CD4-positive, alpha-beta T cell treated with Interferon alpha-2 for 1 hour (primary cell): ENCODE measurements around the gene HMCN2.
A peak's percentile ranks its signal among the peaks of the same experiment; 100 is the strongest.

Experiments
- DNase-seq, 2 donors: peaks; one replicate each; pipeline ENCODE4 v3.0.0-alpha.2; 2020 to 2022

HMCN2 gene

DNA sequence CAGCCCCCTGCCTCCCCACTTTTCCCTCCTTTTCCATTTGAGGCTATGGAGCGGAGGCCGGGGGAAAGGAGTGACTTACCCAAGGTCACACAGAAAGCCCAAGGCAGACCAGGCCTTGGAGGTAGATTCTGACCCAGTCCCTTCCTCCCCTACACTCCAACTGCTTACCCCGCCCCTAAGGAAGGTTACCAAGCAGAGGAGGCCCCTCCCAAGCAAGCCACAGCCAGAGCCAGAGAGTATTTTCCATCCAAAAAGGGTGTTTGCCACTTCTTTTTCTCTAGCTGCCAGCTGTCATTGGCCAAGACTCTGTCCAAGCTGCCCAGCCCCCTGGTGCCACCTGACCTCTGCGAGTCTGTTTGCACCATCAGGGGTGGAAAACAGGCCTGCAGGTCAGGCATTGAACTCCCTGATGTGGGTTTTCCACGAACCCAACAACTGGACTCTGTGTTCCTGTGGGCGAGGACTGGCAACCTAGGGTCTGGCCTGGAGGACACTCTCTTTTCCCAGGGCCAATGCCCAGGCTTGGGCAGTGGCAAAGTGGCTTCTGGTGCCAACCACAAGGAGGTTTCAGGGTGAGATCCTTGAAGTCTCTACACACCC is 172.9 kb downstream of the HMCN2 start:
- no peak for DNase-seq

DNA sequence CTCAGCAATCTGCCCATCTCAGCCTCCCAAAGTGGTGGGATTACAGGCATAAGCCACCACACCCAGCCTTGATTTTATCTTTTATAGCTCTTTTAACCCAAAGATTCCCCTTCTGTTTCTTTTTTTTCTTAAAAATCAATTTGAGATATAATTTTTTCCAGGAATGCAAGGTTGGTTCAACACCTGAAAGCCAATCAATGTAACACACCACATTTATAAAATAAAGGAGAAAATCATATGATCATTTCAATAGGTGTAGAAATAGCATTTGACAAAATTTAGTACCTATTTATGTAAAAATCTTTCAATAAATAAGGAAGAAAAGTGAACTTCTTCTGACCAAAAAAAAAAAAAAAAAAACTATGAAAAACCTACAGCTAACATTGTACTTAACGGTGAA is 175.5 kb downstream of the HMCN2 start:
- no peak for DNase-seq

DNA sequence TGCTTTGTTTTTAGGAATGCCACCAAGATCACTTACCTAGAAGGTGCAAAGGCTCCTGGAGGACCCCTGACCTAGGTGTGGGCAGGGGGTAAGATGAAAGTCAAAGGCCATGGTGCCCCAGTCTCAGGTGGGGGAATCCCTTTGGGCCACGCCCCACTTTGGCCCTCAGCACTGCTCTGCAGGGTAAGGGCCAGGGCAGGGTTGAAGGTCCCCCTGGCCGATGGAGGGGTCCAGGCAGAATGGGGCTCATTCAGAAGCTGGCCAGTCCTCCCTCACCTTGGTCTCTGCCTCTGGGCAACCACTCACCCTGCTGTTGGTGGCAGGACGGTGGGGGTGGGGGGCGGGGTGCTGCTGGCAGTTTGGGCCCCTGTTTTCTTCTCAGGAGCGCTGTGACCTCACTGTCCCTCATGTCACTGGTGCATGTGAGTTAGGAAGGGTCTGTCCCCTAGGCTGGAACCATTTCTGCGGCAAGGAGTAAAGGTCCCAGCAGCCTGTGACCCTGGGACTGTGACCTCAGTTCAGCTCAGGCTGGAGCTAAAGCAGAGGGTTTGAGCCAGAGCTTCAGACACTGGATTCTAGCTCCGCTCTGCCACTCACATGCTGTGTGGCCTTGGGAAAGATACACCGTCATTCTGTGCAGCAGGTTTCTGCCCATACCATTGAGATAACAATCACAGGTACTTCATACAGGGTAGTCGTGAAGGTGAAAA is 177.3 kb downstream of the HMCN2 start:
- DNase-seq, result no peak

DNA sequence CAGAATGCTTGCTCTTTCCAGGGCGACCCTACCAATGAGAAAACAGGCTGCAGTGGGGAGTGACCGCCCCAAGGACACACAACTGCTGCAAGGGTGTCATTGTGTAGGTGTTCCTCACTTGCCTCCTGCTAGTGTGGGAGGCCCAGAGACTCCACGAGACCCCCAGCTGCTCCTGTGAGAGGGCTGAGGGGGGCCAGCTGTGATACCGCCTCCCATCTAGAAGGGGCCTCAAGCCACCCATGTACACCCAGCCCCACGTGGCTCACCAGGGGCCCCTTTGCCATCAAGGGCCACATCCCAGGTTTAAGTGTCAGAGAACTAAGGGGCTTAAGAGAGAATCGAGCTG is 177.9 kb downstream of the HMCN2 start:
- no peak for DNase-seq

DNA sequence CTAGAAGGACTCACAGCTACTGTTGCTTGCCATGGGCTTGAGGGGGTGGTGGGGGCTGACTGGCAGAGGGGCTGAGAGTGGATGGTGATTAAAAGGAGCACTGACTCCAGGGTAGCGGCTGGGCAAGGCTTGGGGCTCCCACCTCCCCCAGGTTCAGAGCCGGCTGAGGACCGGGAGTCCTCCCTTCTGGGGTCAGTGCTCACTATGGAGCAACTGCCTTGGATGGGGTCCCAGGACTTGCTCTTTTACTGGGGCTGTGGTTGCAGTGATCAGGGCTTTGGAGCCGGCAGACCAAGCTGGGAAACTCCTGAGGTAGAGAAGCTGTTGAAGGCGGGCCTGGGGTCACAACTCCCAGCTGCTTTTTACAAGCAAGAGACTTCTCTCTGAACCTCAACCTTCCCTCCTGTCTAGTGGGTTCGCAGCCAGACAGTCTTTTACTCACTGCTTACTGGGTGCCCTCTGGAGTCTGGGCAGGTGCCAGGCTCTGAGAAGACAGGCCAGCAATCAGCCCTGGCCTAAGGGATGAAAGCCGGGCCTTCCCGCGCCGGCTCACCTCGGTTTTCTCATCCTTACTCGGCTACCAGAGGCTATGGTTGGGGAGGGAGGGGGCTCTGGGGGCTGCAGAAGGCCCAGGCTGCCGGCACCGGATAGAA is 178.4 kb downstream of the HMCN2 start:
- no peak for DNase-seq

DNA sequence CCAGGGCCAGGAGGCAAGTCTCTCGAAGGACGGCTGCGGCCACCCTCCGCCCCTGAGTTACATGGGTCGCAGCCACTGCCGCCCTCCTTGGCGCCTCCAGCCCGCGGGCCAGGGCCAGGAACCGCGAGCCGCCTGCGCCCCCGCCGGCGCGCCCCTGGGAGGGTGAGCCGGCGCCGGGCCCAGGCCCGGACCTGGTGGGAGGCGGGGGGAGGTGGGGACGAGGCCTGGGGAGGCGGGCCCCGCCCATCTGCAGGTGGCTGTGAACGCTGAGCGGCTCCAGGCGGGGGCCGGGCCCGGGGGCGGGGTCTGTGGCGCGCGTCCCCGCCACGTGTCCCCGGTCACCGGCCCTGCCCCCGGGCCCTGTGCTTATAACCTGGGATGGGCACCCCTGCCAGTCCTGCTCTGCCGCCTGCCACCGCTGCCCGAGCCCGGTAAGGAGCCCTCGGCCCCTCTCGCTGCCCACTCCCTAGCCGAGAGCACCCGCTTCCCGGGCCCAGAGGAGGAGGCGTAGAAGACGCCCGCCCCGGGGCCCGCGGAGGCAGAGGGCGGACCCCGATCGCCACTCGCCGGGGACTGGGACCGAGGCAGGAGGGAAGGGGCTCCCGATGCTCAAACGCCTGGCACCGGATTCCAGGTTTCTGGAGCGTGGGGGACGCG is 179.1 kb downstream of the HMCN2 start, which contains the start of gene ASS1:
Gene ASS1 (plus strand): TSS at position 397 of the 657 bp plus-strand sequence. CDS start 7,268 bp downstream, outside the sequence.
- DNase-seq, result peak; percentile 33 to 39

DNA sequence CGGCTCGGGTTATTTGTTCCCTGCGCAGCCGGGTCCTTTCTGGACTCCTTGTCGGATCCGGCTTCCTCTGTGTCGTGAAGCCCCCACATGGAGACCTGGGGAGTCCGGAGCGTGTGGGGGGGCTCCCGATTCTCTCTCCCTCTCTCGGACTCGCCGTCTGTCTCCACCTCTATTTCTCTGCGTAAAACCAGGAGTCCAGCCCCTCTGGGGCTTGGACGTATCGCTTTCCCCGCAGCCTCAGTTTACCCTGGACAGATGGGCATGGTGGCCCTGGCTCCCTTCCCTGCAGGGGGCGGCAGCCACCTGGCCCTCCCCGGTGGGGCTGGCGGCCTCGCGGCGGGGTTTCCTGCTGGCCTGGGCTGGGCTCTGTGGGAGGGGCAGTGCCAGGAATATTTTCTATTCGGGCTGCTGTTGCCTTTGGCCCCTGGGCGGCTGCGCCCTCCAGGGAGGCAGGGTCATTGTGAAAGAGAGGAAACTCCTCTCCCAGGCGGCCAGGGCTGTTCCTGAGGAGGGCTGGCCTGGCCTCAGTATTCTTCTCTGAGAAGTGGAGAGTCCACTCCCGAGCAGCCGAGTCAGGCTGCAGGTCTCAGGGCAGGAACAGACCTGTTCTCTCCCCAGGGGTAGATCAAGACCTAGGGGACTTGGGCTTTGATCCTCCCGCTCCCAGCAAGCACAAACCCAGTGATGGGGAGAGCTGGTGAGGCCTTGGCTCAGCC is 179.9 kb downstream of the HMCN2 start:
- DNase-seq, result no peak

DNA sequence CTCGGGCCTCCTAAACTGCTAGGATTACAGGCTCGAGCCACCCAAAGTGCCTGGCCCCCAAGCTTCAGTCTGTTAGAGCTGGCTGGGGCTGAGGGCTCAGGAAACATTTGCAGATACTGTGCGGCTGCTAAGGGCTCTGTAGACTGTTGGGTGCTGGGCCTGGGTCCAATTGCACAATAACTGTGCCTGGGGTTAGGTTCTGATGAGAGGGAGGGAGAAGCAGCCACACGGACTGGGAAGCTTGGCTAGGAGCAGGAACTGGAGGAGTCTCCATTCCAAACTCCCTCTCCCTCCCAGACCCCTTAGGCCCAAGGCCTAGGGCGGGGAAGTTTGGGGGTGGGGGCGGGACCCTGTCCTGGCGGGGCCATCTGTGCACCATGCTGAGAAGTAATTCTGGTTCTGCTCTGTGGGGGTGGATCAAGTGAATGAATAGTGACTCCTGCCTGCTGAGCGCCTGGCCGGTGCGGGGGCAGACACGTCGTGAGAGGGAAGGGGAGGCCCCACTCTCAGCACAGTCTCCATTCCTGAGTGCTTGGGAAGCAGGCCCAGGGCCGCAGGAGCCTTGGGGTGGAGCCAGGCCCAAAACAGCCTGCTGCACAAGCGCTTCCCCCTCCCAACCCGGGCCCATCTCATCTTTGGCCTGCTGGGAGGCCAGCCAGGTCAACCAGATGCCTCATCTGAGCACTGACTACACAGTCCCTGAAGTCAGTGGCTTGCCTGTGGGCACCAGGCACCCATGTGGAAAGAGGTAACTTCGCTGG is 180.7 kb downstream of the HMCN2 start:
- DNase-seq, result no peak

DNA sequence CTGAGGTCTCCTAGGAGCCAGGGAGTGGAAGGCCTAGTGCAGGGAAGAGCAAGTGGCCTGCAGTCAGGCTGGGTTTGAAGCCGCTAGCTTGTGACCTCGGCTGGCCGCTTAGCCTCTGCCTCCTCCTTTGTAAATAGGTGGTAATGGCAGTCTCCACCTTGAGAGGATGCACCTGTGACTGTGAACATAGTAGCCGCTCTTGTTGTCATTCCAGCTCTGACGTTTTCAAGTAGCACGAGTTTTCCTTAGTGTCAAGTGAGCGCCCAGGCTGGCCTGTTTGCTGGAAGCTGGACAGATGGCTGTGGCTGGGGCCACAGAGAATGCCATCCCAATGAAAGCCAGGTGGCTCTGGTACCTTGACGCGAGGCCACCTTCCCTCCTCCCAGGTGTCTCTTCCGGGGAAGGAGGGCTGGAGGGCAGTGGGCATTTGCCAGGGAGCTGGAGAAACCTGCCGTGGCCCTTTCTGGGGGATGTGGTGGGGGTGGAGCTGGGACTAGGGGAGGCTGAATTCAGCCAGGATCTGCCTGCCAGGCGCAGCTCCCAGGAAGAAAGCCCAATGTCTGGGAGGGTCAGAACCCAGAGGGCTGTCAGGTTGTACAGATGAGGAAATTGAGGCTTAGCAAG is 181.7 kb downstream of the HMCN2 start:
- DNase-seq, result no peak

DNA sequence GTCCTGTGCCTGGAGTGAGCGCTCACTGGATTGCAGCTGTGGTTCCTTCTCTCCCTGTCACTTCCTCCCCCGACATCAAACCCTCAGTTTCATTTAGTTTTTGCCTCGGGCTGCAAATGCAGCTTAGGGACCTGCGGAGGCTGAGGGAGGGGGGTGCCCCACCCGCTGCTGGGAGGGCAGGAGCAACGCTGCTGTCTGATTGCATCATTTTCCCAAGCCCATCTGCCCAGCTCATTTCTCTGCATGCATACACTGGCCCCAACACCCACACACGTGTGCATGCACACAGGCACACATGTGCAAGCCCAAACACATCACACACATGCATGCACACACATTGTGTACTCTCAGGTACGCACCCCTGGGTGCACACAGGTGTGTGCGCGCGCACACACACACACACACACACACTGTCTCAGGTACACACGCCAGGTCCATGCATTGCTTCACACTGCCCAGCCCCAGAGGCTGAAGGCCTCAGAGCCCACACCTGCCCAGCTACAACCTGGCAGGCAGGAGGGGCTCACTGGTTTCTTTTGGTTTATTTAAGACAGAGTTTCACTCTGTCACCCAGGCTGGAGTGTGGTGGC is 182.6 kb downstream of the HMCN2 start:
- no peak for DNase-seq

DNA sequence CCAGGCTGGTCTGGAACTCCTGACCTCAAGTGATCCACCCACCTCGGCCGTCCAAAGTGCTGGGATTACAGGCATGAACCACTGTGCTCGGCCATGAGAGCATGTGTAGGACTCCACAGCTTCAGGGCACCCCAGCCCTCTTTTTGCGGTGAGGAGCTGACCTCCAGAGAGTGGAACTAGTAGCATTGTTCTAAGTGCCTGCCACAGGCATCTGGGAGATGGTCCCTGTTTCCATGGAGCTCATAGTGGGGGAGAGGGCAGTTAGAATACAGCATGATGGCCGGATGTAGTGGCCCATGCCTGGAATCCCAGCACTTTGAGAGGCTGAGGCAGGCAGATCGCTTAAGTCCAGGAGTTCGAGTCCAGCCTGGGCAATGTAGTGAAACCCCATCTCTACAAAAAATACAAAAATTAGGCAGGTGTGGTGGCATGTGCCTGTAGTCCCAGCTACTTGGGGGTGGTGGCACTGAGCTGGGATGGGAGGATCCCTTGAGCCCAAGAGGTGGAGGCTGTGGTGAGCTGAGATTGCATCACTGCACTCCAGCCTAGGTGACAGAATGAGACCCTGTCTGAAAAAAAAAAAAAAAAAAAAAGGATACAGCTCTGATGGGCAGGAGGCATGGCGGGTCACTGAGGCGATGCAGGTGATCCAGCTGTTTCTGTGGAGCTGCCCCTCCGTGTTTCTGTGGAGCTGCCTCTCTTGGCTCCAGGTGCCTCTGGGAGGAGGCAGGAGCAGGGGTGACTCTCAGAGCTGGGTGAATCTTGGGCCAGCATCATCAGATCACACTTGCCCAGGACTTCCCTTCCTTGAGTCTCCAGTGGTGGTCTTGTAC is 183.4 kb downstream of the HMCN2 start:
- no peak for DNase-seq

DNA sequence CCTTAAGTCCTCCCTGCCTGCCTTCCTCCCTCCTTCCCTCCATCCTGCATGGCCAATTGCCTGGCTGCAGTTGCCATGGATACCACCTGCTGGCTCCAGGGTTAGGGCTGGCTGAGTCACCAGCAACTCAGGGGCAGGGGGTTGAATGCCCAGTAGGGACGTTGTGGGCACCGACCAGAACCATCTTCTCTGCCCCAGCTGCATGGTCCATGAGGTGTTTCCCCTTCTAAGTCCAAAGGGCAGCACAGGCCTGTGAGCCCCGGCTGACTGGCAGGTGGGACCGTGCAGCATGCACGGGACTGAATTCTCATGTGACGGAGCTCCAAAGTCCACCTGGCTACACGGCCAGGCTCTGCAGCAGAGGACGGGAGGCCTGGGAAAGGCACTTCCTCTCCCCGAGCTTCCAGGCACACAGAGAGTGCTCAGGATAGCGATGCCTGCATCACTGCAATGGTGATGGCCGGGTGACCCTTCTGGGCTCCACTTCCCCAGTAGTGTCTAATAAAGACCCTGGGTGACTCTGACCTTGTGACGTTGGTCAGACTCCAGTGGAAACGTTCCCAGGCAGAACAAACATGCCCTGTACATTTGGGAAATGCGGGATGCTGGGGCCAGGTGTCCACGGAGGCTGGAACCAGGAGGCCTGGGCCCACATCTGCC is 184.9 kb downstream of the HMCN2 start:
- no peak for DNase-seq

DNA sequence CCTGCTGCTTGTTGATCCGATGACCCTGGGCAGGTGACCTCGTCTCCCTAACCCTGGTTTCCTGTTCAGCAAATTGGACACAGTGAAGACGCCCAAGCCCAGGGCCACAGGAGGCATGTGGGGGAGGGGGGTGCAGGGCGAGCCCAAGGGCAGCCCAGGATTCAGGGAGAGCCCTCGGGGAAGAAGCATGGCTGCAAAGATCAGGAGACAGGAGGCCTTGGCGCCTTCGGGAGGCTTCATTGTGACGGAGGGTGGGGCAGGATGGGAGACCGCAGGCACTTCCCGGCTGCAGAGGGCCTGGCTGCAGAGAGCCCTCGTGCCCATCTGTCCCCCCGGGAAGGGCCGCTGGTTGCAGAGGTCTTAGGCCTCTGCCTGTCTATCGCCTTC is 185.4 kb downstream of the HMCN2 start:
- DNase-seq, result no peak

DNA sequence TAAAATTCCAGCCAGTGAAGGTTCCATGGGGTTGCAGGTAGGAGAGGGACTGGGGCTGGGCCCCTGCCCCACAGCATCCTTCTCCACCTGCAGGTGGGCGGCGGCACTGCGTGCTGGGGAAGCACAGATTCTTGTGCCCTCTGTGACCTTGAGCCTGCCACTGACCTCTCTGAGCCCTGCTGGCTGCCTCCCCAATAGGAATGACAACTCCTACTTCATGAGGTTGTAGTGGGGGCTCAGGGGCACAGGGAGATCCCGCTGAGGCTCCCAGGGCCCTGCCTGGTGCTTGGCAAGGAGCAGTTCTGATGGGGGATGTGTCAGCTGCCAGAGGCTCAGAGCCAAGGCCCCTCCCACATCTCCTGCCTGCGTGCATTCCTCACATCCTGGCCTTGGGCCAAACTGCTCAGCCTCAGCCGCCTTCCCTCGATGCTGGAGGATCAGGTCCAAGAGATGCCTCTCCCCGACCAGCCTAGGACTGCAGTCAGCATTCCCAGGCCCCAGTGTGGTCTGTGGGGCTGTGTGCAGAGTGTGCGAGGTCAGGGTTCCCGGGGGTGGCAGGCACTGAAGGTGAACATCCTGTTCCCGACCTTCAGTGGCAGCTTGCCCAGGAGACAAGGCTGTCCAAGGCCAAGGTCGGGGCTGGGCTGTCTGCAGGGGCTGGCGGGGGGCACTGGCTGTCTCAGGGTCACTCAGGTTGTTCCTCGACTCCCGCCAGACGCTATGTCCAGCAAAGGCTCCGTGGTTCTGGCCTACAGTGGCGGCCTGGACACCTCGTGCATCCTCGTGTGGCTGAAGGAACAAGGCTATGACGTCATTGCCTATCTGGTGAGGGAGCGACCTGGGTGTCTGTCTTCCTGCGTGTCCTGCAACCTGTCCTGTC is 186.2 kb downstream of the HMCN2 start:
- DNase-seq, result no peak

DNA sequence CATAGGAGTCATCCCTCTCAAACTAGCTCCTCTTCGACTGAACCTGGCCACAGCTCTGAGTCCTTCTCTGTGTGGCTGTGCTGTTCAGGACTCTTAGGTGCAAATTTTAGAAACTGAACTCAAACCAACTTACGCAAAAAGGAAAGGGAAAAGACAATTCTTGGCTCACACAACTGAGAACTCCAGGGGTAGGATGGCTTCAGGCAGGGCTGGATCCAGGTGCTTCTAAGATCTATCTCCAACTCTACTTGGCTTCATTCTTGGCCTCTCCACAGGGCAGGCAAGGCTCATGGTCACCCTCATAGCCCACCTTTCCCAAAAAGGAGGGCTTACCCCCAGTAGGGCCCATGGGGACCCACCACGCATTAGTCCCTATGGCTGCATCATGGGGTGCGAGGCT is 187.3 kb downstream of the HMCN2 start:
- DNase-seq, result no peak

DNA sequence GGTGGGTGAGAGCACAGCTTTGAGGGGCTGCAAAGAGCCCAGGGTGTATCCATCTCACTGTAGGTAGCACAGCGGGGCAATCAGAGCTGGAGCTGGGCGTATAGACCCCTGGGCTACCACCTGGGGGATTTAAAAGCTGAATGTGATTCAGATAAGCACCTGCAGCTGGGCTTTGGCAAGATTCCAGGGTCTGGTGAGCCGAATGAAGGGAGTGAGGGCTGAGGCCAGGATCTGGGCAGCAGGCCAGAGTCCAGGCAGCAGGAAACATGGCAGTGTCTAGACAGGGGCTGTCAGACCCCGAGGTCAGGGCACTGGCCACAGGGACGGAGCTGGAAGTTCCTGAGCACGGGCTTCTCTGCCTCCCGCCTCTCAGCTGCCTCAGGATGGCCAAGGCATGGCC is 187.9 kb downstream of the HMCN2 start:
- DNase-seq, result no peak

DNA sequence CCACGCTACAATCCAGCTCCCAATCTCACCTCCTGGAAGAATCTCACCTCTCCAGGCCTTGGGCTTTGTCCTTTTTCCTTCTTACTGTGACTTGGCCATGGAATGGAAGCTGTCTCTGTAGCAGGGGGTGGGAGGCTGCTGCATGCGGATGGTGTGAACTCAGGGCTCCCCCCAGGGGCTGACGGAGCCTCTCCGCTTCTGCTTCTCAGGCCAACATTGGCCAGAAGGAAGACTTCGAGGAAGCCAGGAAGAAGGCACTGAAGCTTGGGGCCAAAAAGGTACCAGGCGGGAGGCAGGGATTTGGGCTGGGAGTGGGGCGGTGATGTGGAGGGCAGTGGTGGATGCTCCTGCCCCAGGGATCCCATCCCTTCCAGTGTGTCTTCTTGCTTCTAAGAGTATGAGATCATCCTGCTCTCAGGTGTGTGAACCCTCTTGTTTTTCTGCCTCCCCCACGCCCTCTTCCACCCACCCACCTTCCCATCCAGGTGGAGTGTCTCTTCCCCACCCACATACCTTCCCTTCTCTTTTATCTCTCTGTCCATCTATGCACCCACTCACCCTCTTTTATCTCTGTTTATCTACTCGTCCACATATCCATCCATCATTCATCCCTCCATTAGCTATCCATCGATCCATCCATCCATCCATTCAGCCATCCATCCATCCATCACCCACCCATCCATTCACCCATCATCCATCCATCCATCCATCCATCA is 188.7 kb downstream of the HMCN2 start:
- no peak for DNase-seq

DNA sequence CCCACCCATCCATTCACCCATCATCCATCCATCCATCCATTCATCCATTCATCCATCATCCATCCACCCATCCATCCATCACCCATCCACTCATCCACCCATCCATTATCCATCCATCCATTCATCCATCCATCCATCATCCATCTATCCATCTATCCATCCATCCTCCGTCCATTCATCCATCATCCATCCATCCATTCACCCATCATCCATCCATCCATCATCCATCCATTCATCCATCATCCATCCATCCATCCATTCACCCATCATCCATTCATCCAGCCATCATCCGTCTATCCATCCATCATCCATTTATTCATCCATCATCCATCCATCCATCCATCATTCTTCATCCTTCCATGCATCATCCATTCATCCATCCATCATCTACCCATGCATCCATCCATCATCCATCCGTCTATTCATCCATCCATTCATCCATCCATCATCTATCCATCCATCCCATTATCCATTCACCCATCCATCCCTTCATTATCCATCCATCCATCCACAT is 189.3 kb downstream of the HMCN2 start:
- DNase-seq, result no peak
